Measurements from ENCODE around the gene GLYR1.

Gene GLYR1

DNA sequence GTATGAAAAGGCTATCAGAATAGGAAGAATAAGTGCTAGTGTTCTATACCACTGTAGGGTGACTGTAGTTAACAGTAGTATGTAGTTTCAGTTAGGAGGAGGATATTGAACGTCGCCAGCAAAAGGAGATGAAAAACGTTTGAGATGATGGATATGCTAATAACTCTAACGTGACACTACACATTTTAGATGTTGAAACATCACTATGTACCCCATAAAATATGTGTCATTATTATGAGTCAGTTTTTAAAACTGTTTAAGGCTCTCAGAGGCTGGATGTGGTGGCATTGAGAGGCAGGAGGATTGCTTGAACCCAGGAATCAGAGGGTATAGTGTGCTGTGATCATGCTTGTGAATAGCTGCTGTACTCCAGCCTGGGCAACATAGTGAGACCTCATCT lies 32.0 kb upstream of the GLYR1 start:
- DNase-seq (ENCODE audit: low spot score) = no peak

- DNase-seq (ENCODE audit: low spot score) = no peak
These were observed 30.2 kb upstream of the GLYR1 start for GRCh38 chr16:4877380-4877685.

DNA sequence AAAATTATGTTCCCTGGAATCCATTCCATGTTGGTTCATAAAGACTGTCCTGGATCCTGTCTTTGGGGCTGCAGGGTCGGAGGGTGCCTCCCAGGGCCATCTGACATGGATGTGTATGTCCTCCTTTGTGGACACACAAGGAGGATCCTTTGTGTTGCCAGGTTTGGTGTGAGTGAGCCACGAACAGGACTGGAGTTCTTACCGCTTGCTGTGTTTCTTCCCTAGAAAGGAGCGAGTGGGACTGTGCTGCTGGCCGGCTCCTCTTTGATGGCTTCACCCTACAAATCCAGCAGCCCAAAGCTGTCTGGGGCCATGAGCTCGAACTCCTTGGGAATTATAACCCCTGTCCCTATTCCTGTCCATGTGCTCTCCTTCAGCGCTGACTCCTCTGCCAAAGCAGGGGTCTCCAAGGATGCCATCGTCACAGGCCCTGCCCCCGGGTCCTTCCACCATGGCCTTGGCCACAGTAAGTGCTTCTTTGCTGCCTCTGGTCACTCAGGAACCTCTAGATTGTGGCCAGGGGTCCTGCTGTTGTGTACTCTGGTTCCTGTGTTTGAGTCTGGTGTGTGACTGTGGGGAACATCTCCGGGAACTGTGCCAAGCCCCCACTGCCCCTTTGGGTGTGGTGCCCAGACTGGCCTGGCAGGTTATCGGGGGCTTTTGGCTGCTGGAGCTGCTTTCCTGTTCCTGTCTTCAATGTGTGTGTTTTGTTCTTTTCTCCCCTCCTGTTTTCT lies 29.7 kb upstream of the GLYR1 start:
- no peak for DNase-seq (ENCODE audit: low spot score)

DNA sequence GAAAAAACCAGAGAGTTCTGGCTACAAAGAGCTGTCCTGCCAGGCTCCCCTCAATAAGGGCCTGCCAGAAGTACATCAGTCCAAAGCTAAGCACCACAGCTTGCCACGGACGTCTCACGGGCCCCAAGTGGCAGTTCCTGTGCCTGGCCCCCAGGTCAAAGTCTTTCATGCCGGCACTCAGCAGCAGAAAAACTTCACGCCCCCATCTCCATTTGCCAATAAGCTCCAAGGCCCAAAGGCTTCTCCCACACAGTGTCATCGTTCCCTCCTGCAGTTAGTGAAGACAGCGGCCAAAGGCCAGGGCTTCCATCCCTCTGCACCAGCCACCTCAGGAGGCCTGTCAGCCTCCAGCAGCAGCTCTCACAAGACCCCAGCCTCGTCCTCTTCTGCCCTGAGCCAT lies 27.6 kb upstream of the GLYR1 start:
- DNase-seq (ENCODE audit: low spot score) = no peak

DNA sequence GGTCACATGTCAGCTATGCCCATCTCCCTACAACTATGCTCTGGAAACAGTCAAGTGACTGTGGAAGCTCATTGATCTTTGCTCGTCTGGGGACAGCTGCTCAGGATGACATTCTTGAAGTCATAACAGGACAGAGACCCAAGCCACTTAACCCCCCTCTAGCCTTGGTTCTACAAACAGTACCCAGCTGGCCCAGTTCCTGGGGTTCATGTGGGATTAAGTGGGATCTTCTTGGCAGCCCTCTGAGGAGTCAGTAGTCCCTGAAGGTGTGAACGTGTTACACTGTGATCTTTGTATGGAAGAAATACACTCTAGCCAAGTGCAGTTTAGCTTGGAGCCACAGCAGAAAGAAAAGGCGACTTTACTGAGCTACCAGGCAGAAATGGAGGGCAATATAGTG lies 26.0 kb upstream of the GLYR1 start:
- no peak for DNase-seq (ENCODE audit: low spot score)

DNA sequence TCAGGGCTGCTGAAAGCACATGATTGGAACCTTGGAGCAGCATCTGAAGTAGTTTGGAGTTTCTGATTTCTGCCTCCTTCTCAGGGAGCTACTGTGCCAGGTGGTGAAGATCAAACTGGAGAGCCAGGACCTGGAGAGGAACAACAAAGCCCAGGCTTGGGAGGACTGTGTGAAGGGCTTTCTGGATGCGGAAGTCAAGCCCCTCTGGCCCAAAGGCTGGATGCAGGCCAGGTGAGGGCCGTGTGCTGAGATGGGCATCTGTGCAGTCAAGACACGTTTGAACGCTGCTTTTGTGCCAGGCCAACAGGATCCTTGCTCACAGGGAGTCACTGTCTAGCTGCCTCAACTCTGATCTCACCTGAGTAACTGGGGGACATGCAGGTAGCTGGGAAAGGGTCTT lies 24.0 kb upstream of the GLYR1 start:
- no peak for DNase-seq (ENCODE audit: low spot score)

DNA sequence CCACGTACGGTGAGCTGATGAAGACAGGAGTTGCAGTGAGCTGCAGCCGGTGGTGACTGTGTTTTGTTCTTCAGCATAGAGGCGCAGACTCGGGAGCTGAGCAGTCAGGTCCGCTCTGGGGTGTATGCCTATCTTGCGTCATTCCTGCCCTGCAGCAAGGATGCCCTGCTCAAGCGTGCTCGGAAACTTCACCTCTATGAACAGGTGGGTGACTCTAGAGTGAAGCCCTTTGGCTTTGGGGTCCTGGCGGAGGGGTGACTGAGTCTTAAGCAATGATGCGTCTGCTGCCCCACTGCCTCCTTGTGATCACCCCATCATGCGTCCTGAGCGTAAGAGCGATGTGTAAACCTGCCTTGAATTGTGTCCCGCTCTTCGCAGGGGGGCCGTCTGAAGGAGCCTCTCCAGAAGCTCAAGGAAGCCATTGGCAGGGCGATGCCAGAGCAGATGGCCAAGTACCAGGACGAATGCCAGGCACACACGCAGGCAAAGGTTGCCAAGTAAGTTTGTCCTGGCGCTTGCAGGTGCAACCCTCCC lies 23.1 kb upstream of the GLYR1 start:
- DNase-seq (ENCODE audit: low spot score) = peak; percentile 27

DNA sequence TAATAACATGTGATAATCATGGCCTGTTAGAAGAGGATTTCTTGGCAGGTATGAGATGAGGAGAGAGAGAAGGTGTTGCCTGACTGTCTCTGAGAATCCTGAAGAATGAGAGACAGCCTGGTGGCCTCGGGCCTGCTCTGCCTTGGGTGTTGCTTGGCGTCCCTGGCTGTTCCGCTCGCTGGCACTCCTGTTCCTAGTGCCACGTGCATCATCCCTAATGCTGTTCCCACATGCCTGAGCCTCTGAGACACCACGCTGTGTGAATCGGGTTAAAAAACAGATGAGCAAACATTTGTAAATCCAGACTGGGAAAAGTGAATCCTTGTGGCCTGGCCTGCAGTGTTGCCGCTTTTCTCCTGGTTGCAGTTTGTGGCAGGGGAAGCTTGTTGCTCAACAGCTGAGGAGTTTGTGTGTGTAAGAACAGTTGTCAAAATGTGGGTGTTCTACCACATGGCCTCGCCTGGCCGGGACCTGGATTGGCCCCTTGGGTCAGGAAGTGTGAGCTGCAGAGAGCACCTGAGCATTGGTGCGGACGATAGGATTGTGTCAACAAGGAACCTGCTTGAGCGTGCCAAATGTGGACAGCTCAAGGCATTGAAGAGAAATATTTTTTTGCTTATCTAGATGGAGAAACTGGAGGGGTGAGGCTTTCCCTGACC lies 22.2 kb upstream of the GLYR1 start:
- DNase-seq (ENCODE audit: low spot score) = no peak

DNA sequence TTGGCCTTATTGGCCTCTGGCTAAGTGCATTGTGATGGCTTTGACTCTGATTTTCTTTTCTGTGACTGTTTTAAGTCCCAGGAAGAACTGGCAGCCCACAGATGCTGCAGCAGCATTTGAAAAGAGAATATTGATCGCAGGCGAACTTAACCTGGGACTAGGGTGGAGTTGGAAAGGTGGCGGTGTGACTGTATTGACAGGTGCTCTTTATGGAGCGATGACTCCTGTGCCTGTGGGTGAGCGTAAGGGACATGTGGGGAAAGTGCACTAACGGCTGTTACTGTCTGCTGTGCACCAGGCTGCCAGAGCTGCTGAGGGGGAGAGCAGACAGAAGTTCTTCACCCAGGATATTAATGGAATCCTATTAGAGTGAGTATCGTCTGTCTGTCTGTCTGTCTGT lies 21.4 kb upstream of the GLYR1 start:
- peak; percentile 11 for DNase-seq (ENCODE audit: low spot score)

DNA sequence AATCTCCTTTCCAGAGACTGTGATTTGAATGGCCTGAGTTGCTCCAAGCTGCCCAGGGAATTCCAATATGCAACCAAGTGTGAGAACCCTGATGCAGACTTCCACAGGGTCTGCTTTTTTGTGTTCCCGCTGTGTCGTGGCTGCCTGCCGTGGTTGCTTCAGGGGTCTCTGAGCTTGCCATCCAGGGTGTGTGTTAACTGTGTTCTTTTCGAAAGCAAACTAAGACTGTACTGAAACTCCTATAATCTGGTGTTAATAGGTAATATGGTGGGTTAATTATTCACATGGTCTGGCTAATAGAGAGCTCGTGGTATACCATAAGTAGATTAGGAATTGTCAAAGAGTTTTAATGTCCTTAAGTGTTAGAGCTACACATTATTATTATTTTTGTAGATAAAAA lies 20.9 kb upstream of the GLYR1 start:
- no peak for DNase-seq (ENCODE audit: low spot score)

- no peak for DNase-seq (ENCODE audit: low spot score)
These were observed 19.5 kb upstream of the GLYR1 start for GRCh38 chr16:4866586-4866985.

DNA sequence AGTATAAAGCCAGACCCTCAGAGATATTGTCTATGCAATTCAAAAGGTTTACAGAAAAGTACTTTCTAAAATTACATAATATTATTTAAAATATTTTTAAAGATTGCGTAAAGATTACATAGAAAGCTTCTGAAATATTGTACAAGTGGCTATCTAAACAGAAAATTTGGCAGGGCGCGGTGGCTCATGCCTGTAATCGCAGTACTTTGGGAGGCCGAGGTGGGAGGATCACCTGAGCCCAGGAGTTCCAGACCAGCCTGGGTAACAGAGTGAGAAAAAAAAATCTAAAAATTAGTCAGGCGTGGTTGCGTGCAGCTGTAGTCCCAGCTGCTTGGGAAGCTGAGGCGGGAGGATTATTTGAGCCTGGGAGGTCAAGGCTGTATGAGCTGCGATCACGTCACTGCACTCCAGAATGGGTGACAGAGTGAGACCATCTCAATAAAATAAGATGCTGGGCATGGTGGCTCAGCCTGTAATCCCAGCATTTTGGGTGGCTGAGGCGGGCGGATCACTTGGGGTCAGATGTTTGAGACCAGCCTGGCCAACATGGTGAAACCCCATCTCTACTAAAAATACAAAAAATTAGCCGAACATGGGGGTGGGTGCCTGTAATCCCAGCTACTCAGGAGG lies 18.3 kb upstream of the GLYR1 start:
- DNase-seq (ENCODE audit: low spot score) = no peak

- no peak for DNase-seq (ENCODE audit: low spot score)
These were observed 17.6 kb upstream of the GLYR1 start for GRCh38 chr16:4864728-4865127.

DNA sequence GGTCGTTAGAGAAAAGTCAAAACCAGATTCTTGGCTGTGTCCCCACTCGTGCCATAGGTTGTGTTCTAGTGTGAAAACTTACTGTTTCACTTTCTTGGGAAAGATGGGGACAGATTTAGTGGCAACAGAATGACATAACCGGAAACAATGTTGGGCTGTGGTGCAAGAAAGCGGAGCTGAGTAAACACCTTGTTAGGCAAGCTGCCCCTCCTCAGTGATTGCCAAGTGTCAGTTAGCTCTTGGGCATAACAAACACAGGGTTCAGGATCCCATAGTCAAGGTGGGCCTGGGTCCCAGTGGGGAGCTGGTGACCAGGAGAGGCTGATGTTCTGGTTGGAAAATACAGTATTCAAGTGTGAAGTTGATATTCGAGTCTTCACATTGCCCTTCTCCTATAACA lies 15.6 kb upstream of the GLYR1 start:
- no peak for DNase-seq (ENCODE audit: low spot score)

GRCh38 chr16:4860727-4861342 lies 13.7 kb upstream of the GLYR1 start:
- DNase-seq (ENCODE audit: low spot score) = no peak

GRCh38 chr16:4859900-4860255 lies 12.8 kb upstream of the GLYR1 start:
- no peak for DNase-seq (ENCODE audit: low spot score)

DNA sequence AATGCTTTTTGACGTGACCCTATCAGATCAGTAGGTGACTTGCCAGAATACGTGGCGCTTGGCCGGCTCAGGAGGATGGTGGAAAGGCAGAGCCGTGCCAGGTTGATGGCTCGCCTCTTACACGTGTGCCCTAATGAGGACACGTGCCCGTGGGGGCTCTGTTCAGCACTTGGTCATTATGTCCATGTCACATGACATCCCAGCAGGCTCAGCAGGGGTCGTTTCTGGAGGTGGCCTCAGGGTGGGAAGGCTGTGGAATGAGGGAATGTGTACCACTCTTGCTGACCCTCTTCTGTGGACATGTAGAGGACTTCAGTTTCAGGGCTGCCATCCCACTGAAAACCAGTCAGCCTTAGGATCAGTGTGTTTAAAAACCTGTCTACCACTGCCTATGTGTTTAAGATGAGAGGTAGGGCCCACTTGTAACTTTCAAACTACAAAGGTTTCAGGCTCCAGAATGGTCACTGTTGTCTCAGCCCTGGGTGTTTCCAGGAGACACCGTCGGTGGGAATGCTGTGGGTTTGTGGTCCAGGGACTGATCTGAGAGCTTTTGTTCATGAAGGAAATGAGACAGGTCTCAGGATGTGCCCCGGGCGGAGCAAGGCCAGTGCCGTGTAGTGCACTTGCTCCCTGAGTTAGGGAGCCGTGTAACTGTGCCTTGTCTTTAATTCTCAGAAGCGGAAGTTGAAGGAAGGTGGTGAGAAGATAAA lies 12.3 kb upstream of the GLYR1 start:
- DNase-seq (ENCODE audit: low spot score) = no peak

- DNase-seq (ENCODE audit: low spot score) = no peak
These were observed 8.7 kb upstream of the GLYR1 start for GRCh38 chr16:4855804-4856203.

DNA sequence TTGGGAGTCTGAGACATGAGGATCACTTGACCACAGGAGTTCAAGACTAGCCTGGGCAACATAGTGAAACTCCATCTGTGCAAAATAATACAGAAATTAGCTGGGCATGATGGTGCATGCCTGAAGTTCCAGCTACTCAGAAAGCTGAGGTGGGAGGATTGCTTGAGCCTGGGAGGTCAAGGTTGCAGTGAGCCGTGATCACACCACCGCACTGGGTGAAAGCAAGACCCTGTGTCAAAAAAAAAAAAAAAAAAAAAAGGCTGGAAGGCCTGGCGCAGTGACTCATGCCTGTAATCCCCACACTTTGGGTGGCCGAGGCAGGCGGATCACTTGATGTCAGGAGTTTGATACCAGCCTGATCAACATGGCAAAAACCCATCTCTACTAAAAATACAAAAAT lies 8.3 kb upstream of the GLYR1 start:
- no peak for DNase-seq (ENCODE audit: low spot score)

DNA sequence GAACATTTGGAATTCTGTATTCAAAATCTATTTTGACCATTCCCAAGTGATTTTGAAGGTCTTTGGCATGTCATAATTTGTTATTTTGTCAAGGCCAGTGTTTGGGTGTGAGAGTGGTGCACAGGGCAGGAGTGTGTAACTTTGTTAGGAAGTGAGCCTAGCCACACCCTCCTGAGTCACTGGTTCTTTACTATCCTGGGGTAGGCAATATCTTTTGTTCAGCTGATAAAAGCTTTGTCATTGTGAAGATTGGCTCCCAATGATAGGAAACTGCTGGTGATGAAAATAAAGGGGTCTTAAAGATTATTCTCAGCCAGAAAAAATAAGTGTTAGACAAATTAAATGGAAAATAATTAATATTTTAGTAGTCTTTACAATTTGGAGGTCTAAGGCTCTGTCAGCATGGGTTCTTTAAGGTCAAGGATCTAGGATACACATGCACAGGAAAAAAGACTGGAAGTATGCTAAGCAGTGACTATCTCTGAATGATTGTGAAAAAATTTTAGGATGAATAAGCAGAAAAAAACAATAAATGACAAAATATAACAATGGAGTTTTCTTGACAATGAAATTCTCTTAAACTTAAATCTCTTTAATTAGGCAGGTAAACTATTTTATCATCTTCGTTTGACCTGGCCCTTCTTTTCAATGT lies 5.3 kb upstream of the GLYR1 start:
- no peak for DNase-seq (ENCODE audit: low spot score)

DNA sequence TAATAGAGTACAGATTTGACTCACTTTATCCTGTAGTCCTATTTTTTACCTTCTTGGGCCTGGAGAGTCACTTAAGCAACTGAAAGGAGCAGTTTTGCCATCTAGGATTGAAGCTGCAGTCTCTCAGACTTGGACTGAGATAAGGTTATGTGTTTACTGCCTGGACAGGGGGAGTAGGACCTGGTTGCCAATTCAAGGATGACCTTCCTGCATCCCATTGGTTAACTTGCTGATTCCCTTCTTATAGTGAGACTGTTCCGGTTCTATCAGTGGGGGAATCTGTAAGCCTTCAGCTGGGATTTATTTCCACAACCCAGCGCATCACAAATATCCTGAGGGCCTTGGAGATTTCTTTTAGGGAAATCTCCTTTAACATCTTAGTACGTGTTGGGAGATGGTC lies 3.1 kb upstream of the GLYR1 start:
- DNase-seq (ENCODE audit: low spot score) = no peak

Data from putamen (tissue), 1 donor.